Adrenal gland (tissue), 12 donors: ENCODE data around the gene CAMK2A. TPM values are rescaled to one million over a fixed set of nuclear protein-coding genes. Genes with fewer than 3 reads are reported as not detected.

Source experiments
- DNase-seq, 7 donors: peaks; one replicate each; pipeline ENCODE4 v3.0.0-alpha.2; 2019 to 2020
- H3K27ac ChIP-seq, 5 donors: fragments of 200-600 bp; sonication (generic) in 4 of 5; 1 replicate in 3 of 5; 2 replicates in 2 of 5; pipeline versions ENCODE4 v1.5.1 to v1.8.0; 2016 to 2020; ENCODE audit warnings: mild to moderate bottlenecking in 1 of 5
- H3K27me3 ChIP-seq: fragments of 200-600 bp; 2 replicates; pipeline ENCODE4 v1.8.0; 2021
- H3K36me3 ChIP-seq, 2 donors: fragments of 200-600 bp; replicated peaks in 1 of 2; 1 replicate in 1 of 2; 2 replicates in 1 of 2; pipeline versions ENCODE4 v1.5.1 to v1.8.0; 2018 to 2022
- H3K4me1 ChIP-seq, 2 donors: fragments of 200-600 bp; replicated peaks in 1 of 2; 1 replicate in 1 of 2; 2 replicates in 1 of 2; pipeline versions ENCODE4 v1.5.1 to v1.8.0; 2018 to 2021
- H3K4me3 ChIP-seq, 4 donors: fragments of 200-600 bp; sonication (generic) in 3 of 4; one replicate each; pipeline ENCODE4 v1.5.1; 2016 to 2018
- H3K9me3 ChIP-seq, 3 donors: fragments of 200-600 bp; sonication (generic) in 1 of 3; replicated peaks in 1 of 3; 1 replicate in 2 of 3; 2 replicates in 1 of 3; pipeline versions ENCODE4 v1.5.1 to v1.8.0; 2016 to 2021
- CTCF ChIP-seq, 6 experiments: fragments of 450-650 bp in 4 of 6; fragments of 200-600 bp in 2 of 6; sonication (generic) in 1 of 6; IDR thresholded peaks; 1 replicate in 5 of 6; 2 replicates in 1 of 6; pipeline versions ENCODE4 v1.5.1 to v1.8.0; 2016 to 2021; ENCODE audit warnings: antibody characterized with exemption in 6 of 6, mild to moderate bottlenecking in 2 of 6, moderate library complexity in 1 of 6
- POLR2A ChIP-seq, 2 donors: fragments of 450-650 bp; IDR thresholded peaks; one replicate each; pipeline ENCODE4 v1.6.1; 2017; ENCODE audit warnings: antibody characterized with exemption in 2 of 2, mild to moderate bottlenecking in 2 of 2, moderate library complexity in 1 of 2
- WGBS, 4 donors: extraction: QIAGEN DNeasy Blood & Tissue Kit in 2 of 4; methylation state at CpG; one replicate each; pipeline versions ENCODE4 v1.1.5 to v1.1.7; 2013 to 2017; 5-methylcytosine and 5-hydroxymethylcytosine counted together
- intact Hi-C, 2 donors: fragments of 100-400 bp; cut with DNase I; formaldehyde crosslinking; loops; one replicate each; pipeline versions ENCODE4 v1.14.1 to v1.15.0; 2022 to 2023
- polyA plus RNA-seq, 3 donors: library from polyadenylated mRNA; stranded (reverse); fragments of 200-250 nt in 2 of 3; fragments of 350-450 nt in 1 of 3; fragmentation: Illumina TruSeq in 1 of 3; extraction: RNeasy Lipid Tissue Mini Kit (QIAGEN cat#74804) in 1 of 3; gene quantifications; one replicate each; pipeline ENCODE4 v1.2.3, GENCODE V29; 2013 to 2014
- total RNA-seq, 9 donors: library from RNA; depleted of rRNA in 4 of 9; stranded (reverse); fragments of >200 nt in 4 of 9; fragments of 120-200 nt in 1 of 9; fragmentation: NEBNext Ultra II Directional in 1 of 9; extraction: Animal tissue kit (Norgen Biotek cat#: 25700) in 1 of 9; gene quantifications; one replicate each; pipeline versions ENCODE4 v1.1.0 to v1.2.4, GENCODE V29; 2013 to 2023
- donor health status: healthy with polysubstance abuse.
- donor health status: Bipolar disorder and iron deficiency.
- donor health status: DM: yes; HTN: yes; CAD: no.
- donor health status: DM: no; HTN: no; CAD: no.
- donor health status: DM: no; HTN: no; CAD: no.
- donor health status: DM: yes; HTN: yes; CAD: no.

The CAMK2A gene
- total and polyA plus RNA-seq, 12 donors, result 0.23 to 1.3 (median 0.64) TPM; not detected in 3

GRCh38 chr5:150246835-150247234 lies 42.7 kb downstream of the CAMK2A start:
- Histone ChIP-seq H3K36me3 (no peaks in the 10 kb centered on the region), H3K4me1 (no peaks in the 10 kb centered on the region), H3K27ac (no peak overlapping the region), H3K4me3 (no peak overlapping the region), H3K9me3 (no peaks in the 10 kb centered on the region), H3K27me3 (no peaks in the 10 kb centered on the region)
- DNase-seq, result no peak
- TF ChIP-seq POLR2A (IDR thresholded peaks at IDR 0.05) (no peak), CTCF (IDR thresholded peaks at IDR 0.05) (no peak)
- intact Hi-C loops, result no loop called here
- 67 to 90% (median 80%) methylated on average over 4 to 5 of the region's 5 CpGs for WGBS, 4 donors

GRCh38 chr5:150246429-150246828 lies 43.1 kb downstream of the CAMK2A start:
- no peak for TF ChIP-seq POLR2A (IDR thresholded peaks at IDR 0.05)
- TF ChIP-seq CTCF (IDR thresholded peaks at IDR 0.05), result no peak
- Histone ChIP-seq H3K9me3 (no peaks in the 10 kb centered on the region), H3K27me3 (no peaks in the 10 kb centered on the region), H3K4me3 (no peak overlapping the region), H3K27ac (no peak overlapping the region), H3K36me3 (no peaks in the 10 kb centered on the region), H3K4me1 (no peaks in the 10 kb centered on the region)
- intact Hi-C loops, result no loop called here
- DNase-seq, result no peak
- WGBS, 4 donors, result 86 to 94% (median 94%) methylated on average over 4 to 5 of the region's 5 CpGs

GRCh38 chr5:150245808-150246207 lies 43.8 kb downstream of the CAMK2A start:
- Histone ChIP-seq H3K9me3 (no peaks in the 10 kb centered on the region), H3K27me3 (no peaks in the 10 kb centered on the region), H3K4me3 (no peak overlapping the region), H3K27ac (no peak overlapping the region), H3K4me1 (no peaks in the 10 kb centered on the region), H3K36me3 (no peaks in the 10 kb centered on the region)
- intact Hi-C loops, result no loop called here
- DNase-seq, result no peak
- 74 to 83% (median 81%) methylated on average over 2 to 3 of the region's 3 CpGs for WGBS, 4 donors
- TF ChIP-seq POLR2A (IDR thresholded peaks at IDR 0.05), result no peak
- no peak for TF ChIP-seq CTCF (IDR thresholded peaks at IDR 0.05)

GRCh38 chr5:150245111-150245789 lies 44.3 kb downstream of the CAMK2A start:
- no peak overlapping the region for H3K27ac ChIP-seq
- TF ChIP-seq CTCF (IDR thresholded peaks at IDR 0.05), result no peak
- TF ChIP-seq POLR2A (IDR thresholded peaks at IDR 0.05), result no peak
- intact Hi-C loops, result no loop called here
- H3K36me3 ChIP-seq, result no peaks in the 10 kb centered on the region
- WGBS, 4 donors, result 61 to 74% (median 70%) methylated on average over 12 to 18 of the region's 18 CpGs
- H3K27me3 ChIP-seq, result no peaks in the 10 kb centered on the region
- no peaks in the 10 kb centered on the region for H3K4me1 ChIP-seq
- peak in 5 of 7 donors; percentile 5 to 54 (median 27) for DNase-seq
- H3K4me3 ChIP-seq, result no peak overlapping the region
- no peaks in the 10 kb centered on the region for H3K9me3 ChIP-seq
